SK-N-SH (cell line): ENCODE data around the gene ZNF467. TPM values are rescaled to one million over a fixed set of nuclear protein-coding genes. Genes with fewer than 3 reads are reported as not detected.

ENCODE experiments used
- CTCF ChIA-PET: fragments of 300-600, 350-600 bp; formaldehyde crosslinking; extraction: SDS; loops from one replicate; lab custom pipeline; 2021; lab: Yijun Ruan, JAX
- POLR2A ChIA-PET: fragments of 350-600 bp; sonication (Branson Sonifier 250); formaldehyde crosslinking; extraction: SDS; loops from one replicate; lab custom pipeline; 2020; ENCODE audit warnings: antibody characterized with exemption, inconsistent platforms; lab: Yijun Ruan, JAX
- DNase-seq: peaks from one replicate; pipeline ENCODE4 v3.0.0; 2012
- H2AFZ ChIP-seq: fragments of 200-600 bp; sonication (generic); 2 replicates; pipeline ENCODE4 v1.8.1; 2016; ENCODE audit warnings: antibody characterized with exemption, mild to moderate bottlenecking, low read depth
- H3F3A ChIP-seq: fragments of 200-600 bp; sonication (generic); replicated peaks from 2 replicates; pipeline ENCODE3; 2016; ENCODE audit warnings: antibody characterized with exemption, mild to moderate bottlenecking; ENCODE audit not compliant: insufficient read depth
- H3K27ac ChIP-seq, 2 experiments: fragments of 200-500 bp in 1 of 2; fragments of 200-600 bp in 1 of 2; sonication (Bioruptor generic) in 1 of 2; sonication (generic), shearing (Covaris generic) in 1 of 2; 2 replicates each; pipeline versions ENCODE4 v1.5.1 to v1.6.1; 2014 to 2016; ENCODE audit warnings: low read depth in 2 of 2, inconsistent platforms in 1 of 2, low read length in 1 of 2, mild to moderate bottlenecking in 1 of 2, mixed read lengths in 1 of 2
- H3K27me3 ChIP-seq: fragments of 200-600 bp; sonication (generic), shearing (Covaris generic); 2 replicates; pipeline ENCODE4 v1.6.1; 2016; ENCODE audit warnings: mixed run types; ENCODE audit not compliant: insufficient read depth
- H3K36me3 ChIP-seq, 2 experiments: fragments of 200-500 bp in 1 of 2; fragments of 200-600 bp in 1 of 2; sonication (Bioruptor generic) in 1 of 2; sonication (generic) in 1 of 2; replicated peaks in 1 of 2; 2 replicates each; pipeline versions ENCODE3 to v1.5.1; 2014 to 2016; ENCODE audit warnings: low read length in 1 of 2, mild to moderate bottlenecking in 1 of 2; ENCODE audit not compliant: insufficient read depth in 2 of 2, control insufficient read depth in 1 of 2
- H3K4me1 ChIP-seq, 2 experiments: fragments of 200-500 bp in 1 of 2; fragments of 200-600 bp in 1 of 2; sonication (Bioruptor generic) in 1 of 2; sonication (generic), shearing (Covaris generic) in 1 of 2; 2 replicates each; pipeline versions ENCODE4 v1.5.1 to v1.6.1; 2014 to 2016; ENCODE audit warnings: low read depth in 1 of 2, low read length in 1 of 2, mixed run types in 1 of 2; ENCODE audit not compliant: insufficient read depth in 2 of 2, control insufficient read depth in 1 of 2
- H3K4me2 ChIP-seq: fragments of 200-600 bp; sonication (generic), shearing (Covaris generic); 2 replicates; pipeline ENCODE4 v1.6.1; 2017; ENCODE audit warnings: mixed run types
- H3K4me3 ChIP-seq, 2 experiments: fragments of 200-500 bp in 1 of 2; fragments of 200-600 bp in 1 of 2; sonication (Bioruptor generic) in 1 of 2; sonication (generic), shearing (Covaris generic) in 1 of 2; 2 replicates each; pipeline versions ENCODE4 v1.5.1 to v1.8.1; 2014 to 2016; ENCODE audit warnings: low read depth in 2 of 2, inconsistent platforms in 1 of 2, low read length in 1 of 2, mild to moderate bottlenecking in 1 of 2, mixed read lengths in 1 of 2, moderate library complexity in 1 of 2
- H3K79me2 ChIP-seq: fragments of 200-600 bp; sonication (generic); 2 replicates; pipeline ENCODE4 v1.8.1; 2017; ENCODE audit warnings: mild to moderate bottlenecking; ENCODE audit not compliant: insufficient read depth
- H3K9ac ChIP-seq: fragments of 200-600 bp; sonication (generic); 2 replicates; pipeline ENCODE4 v1.6.1; 2017; ENCODE audit warnings: mixed run types
- H3K9me2 ChIP-seq: fragments of 200-600 bp; sonication (generic); 2 replicates; pipeline ENCODE4 v1.6.1; 2017; ENCODE audit warnings: mixed run types
- H3K9me3 ChIP-seq: fragments of 200-600 bp; sonication (generic); 2 replicates; pipeline ENCODE4 v1.6.1; 2017; ENCODE audit warnings: mixed run types, mild to moderate bottlenecking, moderate library complexity
- H4K20me1 ChIP-seq: fragments of 200-600 bp; sonication (generic); 2 replicates; pipeline ENCODE4 v1.6.1; 2017; ENCODE audit warnings: mild to moderate bottlenecking, mixed run types; ENCODE audit not compliant: insufficient read depth
- CTCF ChIP-seq: fragments of 200-600 bp; sonication (generic); IDR thresholded peaks from 2 replicates; pipeline ENCODE4 v1.6.1; 2017; ENCODE audit warnings: antibody characterized with exemption, mild to moderate bottlenecking, moderate library complexity
- JUND ChIP-seq: IDR thresholded peaks from 2 replicates; pipeline ENCODE4 v1.4.0; 2012
- MAX ChIP-seq: IDR thresholded peaks from 2 replicates; pipeline ENCODE4 v1.4.0; 2012; ENCODE audit warnings: low read depth
- RAD21 ChIP-seq: IDR thresholded peaks from 2 replicates; pipeline ENCODE4 v1.6.1; 2012; ENCODE audit warnings: mild to moderate bottlenecking, low read length
- RCOR1 ChIP-seq: fragments of 150-350 bp; IDR thresholded peaks from 2 replicates; pipeline ENCODE4 v1.6.1; 2017; ENCODE audit warnings: antibody characterized with exemption, low read length
- RFX5 ChIP-seq: IDR thresholded peaks from 2 replicates; pipeline ENCODE4 v1.6.1; 2012; ENCODE audit warnings: mild to moderate bottlenecking, improper control_type of control experiment, low read length
- SIN3A ChIP-seq: IDR thresholded peaks from 2 replicates; pipeline ENCODE4 v1.6.1; 2012; ENCODE audit warnings: low read depth, mild to moderate bottlenecking, low read length, moderate library complexity, borderline replicate concordance
- SMC3 ChIP-seq: IDR thresholded peaks from 2 replicates; pipeline ENCODE4 v1.6.1; 2012; ENCODE audit warnings: low read depth, low read length, improper control_type of control experiment
- TAF1 ChIP-seq: IDR thresholded peaks from 2 replicates; pipeline ENCODE4 v1.6.1; 2012; ENCODE audit warnings: low read depth, mild to moderate bottlenecking, low read length, moderate library complexity, borderline replicate concordance
- TCF12 ChIP-seq: IDR thresholded peaks from 2 replicates; pipeline ENCODE4 v1.4.0; 2012
- TEAD4 ChIP-seq: IDR thresholded peaks from 2 replicates; pipeline ENCODE4 v1.4.0; 2012; ENCODE audit warnings: mild to moderate bottlenecking, borderline replicate concordance; ENCODE audit not compliant: insufficient read depth
- USF1 ChIP-seq: IDR thresholded peaks from 2 replicates; pipeline ENCODE4 v1.4.0; 2012; ENCODE audit warnings: low read depth, borderline replicate concordance
- USF2 ChIP-seq: fragments of 150-350 bp; IDR thresholded peaks from 2 replicates; pipeline ENCODE4 v1.6.1; 2017; ENCODE audit warnings: antibody characterized with exemption, low read length, low read depth, borderline replicate concordance
- WGBS: methylation state at CpG from one replicate; pipeline ENCODE4 v1.1.6; 2017; ENCODE audit warnings: low lambda C conversion rate; 5-methylcytosine and 5-hydroxymethylcytosine counted together
- polyA plus RNA-seq, 3 experiments: library from polyadenylated mRNA; depleted of rRNA; stranded (reverse); fragments of >200 nt; gene quantifications; 2 replicates each; pipeline ENCODE4 v1.2.3, GENCODE V29; 2012

Gene ZNF467
- polyA plus RNA-seq, 1 of the 3 experiments (the other 2 are of a cell fraction): 4.1 TPM

GRCh38 chr7:149788300-149788851, 15.0 kb upstream of the ZNF467 start (continued):
- no peak for TF ChIP-seq USF1
- no peak for TF ChIP-seq RFX5
- no peak for TF ChIP-seq JUND
- TF ChIP-seq MAX: no peak
- no peak for TF ChIP-seq TCF12
- TF ChIP-seq RCOR1: no peak
- TF ChIP-seq USF2: no peak
- TF ChIP-seq TEAD4: no peak
- no peak for TF ChIP-seq TAF1

GRCh38 chr7:149787428-149788299, 14.3 kb upstream of the ZNF467 start:
- Histone ChIP-seq H3K27me3 (peaks cover 40% of the 10 kb centered on the region), H3K4me1 (peaks cover 0 to 31% of the 10 kb centered on the region in 2 experiments; a peak in 1 of 4 replicates), H2AFZ (no peak overlapping the region), H3K9me2 (no peaks in the 10 kb centered on the region), H3K4me3 (no peak overlapping the region), H3K9me3 (no peaks in the 10 kb centered on the region), H3F3A (no peaks in the 10 kb centered on the region), H4K20me1 (no peaks in the 10 kb centered on the region), H3K9ac (no peak overlapping the region), H3K4me2 (no peak overlapping the region), H3K27ac (no peak overlapping the region), H3K36me3 (no peaks in the 10 kb centered on the region), H3K79me2 (no peaks in the 10 kb centered on the region)
- ChIA-PET CTCF (interaction anchor here (0.9 to 16.9 kb wide), 12 partner anchors 11 to 641 kb away, joined by 3 to 189 read pairs (median 6); partner anchors contain the start of genes ZNF398 and ZNF467), POLR2A (no interaction called here)
- 25% methylated on average over 18 of the region's 35 CpGs for WGBS
- no peak for TF ChIP-seq SIN3A
- peak; percentile 43 for TF ChIP-seq CTCF
- peak; percentile 26 for TF ChIP-seq SMC3
- peak; percentile 45 for TF ChIP-seq RAD21
- DNase-seq: peak; percentile 82
